Measurements from ENCODE around the gene SDK1. TPM values are rescaled to one million over a fixed set of nuclear protein-coding genes. Genes with fewer than 3 reads are reported as not detected.
A peak's percentile ranks its signal among the peaks of the same experiment; 100 is the strongest.

Gene SDK1
- total and polyA plus RNA-seq, 4 experiments from 2014 or later = 0.06 to 0.26 TPM; not detected in 2

DNA sequence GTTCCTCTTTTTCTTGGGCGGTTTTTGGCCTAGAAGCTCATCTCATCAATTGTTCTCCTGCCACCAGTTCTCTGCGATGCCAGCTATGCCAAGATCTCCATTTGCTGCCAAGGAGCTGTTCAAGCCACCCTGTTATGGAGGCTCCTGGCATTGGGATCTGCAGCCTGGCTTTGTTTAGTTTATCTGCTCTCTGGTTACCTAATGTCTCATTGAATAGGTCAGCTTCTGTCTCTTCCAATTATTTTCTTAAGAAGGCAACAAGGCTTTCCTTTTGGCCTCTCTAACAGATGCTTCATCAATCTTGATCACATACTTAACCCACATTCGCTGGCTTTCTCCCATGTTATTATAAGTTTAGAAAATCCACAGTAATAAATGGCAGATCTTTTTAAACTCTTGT lies 20.6 kb upstream of the SDK1 start:
- Mint-ChIP-seq H3K27ac (no peak overlapping the region), H3K36me3 (no peaks in the 10 kb centered on the region), H3K27me3 (peaks cover 3% of the 10 kb centered on the region in 2 donors), H3K4me3 (no peak overlapping the region), H3K9me3 (peaks cover 0 to 8% (median 0%) of the 10 kb centered on the region in 8 donors), H3K4me1 (peaks cover 0 to 2% (median 0%) of the 10 kb centered on the region in 4 donors)
- no peaks in the 10 kb centered on the region for H3K27me3 ChIP-seq (ENCODE audit: insufficient read depth, low read length)
- ChIA-PET POLR2A (ENCODE audit: partially characterized antibody) (no interaction called here), CTCF (ENCODE audit: partially characterized antibody) (no interaction called here)
- no peak overlapping the region for H3K27ac ChIP-seq (ENCODE audit: low read depth, low read length)
- intact Hi-C loops (cut with micrococcal nuclease) = no loop called here
- no peak for DNase-seq
- H3K4me1 ChIP-seq (ENCODE audit: insufficient read depth, low read length) = no peaks in the 10 kb centered on the region
- no peaks in the 10 kb centered on the region for H3K36me3 ChIP-seq (ENCODE audit: insufficient read depth, low read length)
- no peak overlapping the region for H3K4me3 ChIP-seq (ENCODE audit: low read length in 2 of 2)
- no peaks in the 10 kb centered on the region for H3K9me3 ChIP-seq (ENCODE audit: control insufficient read depth in 1 of 2, low read length in 2 of 2)

GRCh38 chr7:3280946-3281656 lies 20.0 kb upstream of the SDK1 start:
- Histone ChIP-seq H3K27me3 (ENCODE audit: insufficient read depth, low read length) (no peaks in the 10 kb centered on the region), H3K36me3 (ENCODE audit: insufficient read depth, low read length) (no peaks in the 10 kb centered on the region), H3K4me1 (ENCODE audit: insufficient read depth, low read length) (no peaks in the 10 kb centered on the region), H3K4me3 (ENCODE audit: low read length in 2 of 2) (no peak overlapping the region), H3K9me3 (ENCODE audit: control insufficient read depth in 1 of 2, low read length in 2 of 2) (no peaks in the 10 kb centered on the region), H3K27ac (ENCODE audit: low read depth, low read length) (no peak overlapping the region)
- H3K36me3 Mint-ChIP-seq = no peaks in the 10 kb centered on the region
- CTCF ChIA-PET (ENCODE audit: partially characterized antibody) = no interaction called here
- no peak for DNase-seq
- H3K9me3 Mint-ChIP-seq = peaks cover 0 to 5% (median 0%) of the 10 kb centered on the region in 8 donors
- peaks cover 3 to 4% of the 10 kb centered on the region in 2 donors for H3K27me3 Mint-ChIP-seq
- H3K4me3 Mint-ChIP-seq = no peak overlapping the region
- intact Hi-C loops (cut with micrococcal nuclease) = no loop called here
- H3K4me1 Mint-ChIP-seq = peaks cover 0 to 2% (median 0%) of the 10 kb centered on the region in 4 donors
- POLR2A ChIA-PET (ENCODE audit: partially characterized antibody) = no interaction called here
- H3K27ac Mint-ChIP-seq = no peak overlapping the region

- no peak overlapping the region for H3K4me3 ChIP-seq (ENCODE audit: low read length in 2 of 2)
- no peaks in the 10 kb centered on the region for H3K36me3 ChIP-seq (ENCODE audit: insufficient read depth, low read length)
- ChIA-PET CTCF (ENCODE audit: partially characterized antibody) (no interaction called here), POLR2A (ENCODE audit: partially characterized antibody) (no interaction called here)
- intact Hi-C loops (cut with micrococcal nuclease) = no loop called here
- H3K27ac ChIP-seq (ENCODE audit: low read depth, low read length) = no peak overlapping the region
- H3K9me3 Mint-ChIP-seq = peaks cover 0 to 6% (median 0%) of the 10 kb centered on the region in 8 donors
- no peak for DNase-seq
- H3K4me1 ChIP-seq (ENCODE audit: insufficient read depth, low read length) = no peaks in the 10 kb centered on the region
- peaks cover 0 to 2% (median 0%) of the 10 kb centered on the region in 4 donors for H3K4me1 Mint-ChIP-seq
- no peak overlapping the region for H3K4me3 Mint-ChIP-seq
- H3K36me3 Mint-ChIP-seq = no peaks in the 10 kb centered on the region
- no peaks in the 10 kb centered on the region for H3K27me3 ChIP-seq (ENCODE audit: insufficient read depth, low read length)
- no peak overlapping the region for H3K27ac Mint-ChIP-seq
- H3K27me3 Mint-ChIP-seq = peaks cover 3 to 4% of the 10 kb centered on the region in 2 donors
- H3K9me3 ChIP-seq (ENCODE audit: control insufficient read depth in 1 of 2, low read length in 2 of 2) = no peaks in the 10 kb centered on the region
Observed at GRCh38 chr7:3282457-3282856, 18.6 kb upstream of the SDK1 start.

GRCh38 chr7:3283130-3283704 lies 17.8 kb upstream of the SDK1 start:
- H3K27ac ChIP-seq (ENCODE audit: low read depth, low read length) = no peak overlapping the region
- Mint-ChIP-seq H3K27me3 (peaks cover 3 to 4% of the 10 kb centered on the region in 2 donors), H3K4me1 (no peaks in the 10 kb centered on the region), H3K9me3 (peaks cover 0 to 4% (median 0%) of the 10 kb centered on the region in 8 donors), H3K4me3 (no peak overlapping the region), H3K36me3 (no peaks in the 10 kb centered on the region), H3K27ac (peak overlapping the region in 1 of 7 donors; percentile 31)
- no peak for DNase-seq
- intact Hi-C loops (cut with micrococcal nuclease) = no loop called here
- ChIA-PET CTCF (ENCODE audit: partially characterized antibody) (no interaction called here), POLR2A (ENCODE audit: partially characterized antibody) (no interaction called here)
- H3K27me3 ChIP-seq (ENCODE audit: insufficient read depth, low read length) = no peaks in the 10 kb centered on the region
- no peaks in the 10 kb centered on the region for H3K9me3 ChIP-seq (ENCODE audit: control insufficient read depth in 1 of 2, low read length in 2 of 2)
- H3K4me3 ChIP-seq (ENCODE audit: low read length in 2 of 2) = no peak overlapping the region
- no peaks in the 10 kb centered on the region for H3K36me3 ChIP-seq (ENCODE audit: insufficient read depth, low read length)
- no peaks in the 10 kb centered on the region for H3K4me1 ChIP-seq (ENCODE audit: insufficient read depth, low read length)

GRCh38 chr7:3285652-3286051 lies 15.4 kb upstream of the SDK1 start:
- no peak overlapping the region for H3K4me3 ChIP-seq (ENCODE audit: low read length in 2 of 2)
- no peak for DNase-seq
- ChIA-PET POLR2A (ENCODE audit: partially characterized antibody) (no interaction called here), CTCF (ENCODE audit: partially characterized antibody) (no interaction called here)
- H3K36me3 ChIP-seq (ENCODE audit: insufficient read depth, low read length) = no peaks in the 10 kb centered on the region
- no peaks in the 10 kb centered on the region for H3K9me3 ChIP-seq (ENCODE audit: control insufficient read depth in 1 of 2, low read length in 2 of 2)
- H3K27ac ChIP-seq (ENCODE audit: low read depth, low read length) = no peak overlapping the region
- no peaks in the 10 kb centered on the region for H3K4me1 ChIP-seq (ENCODE audit: insufficient read depth, low read length)
- no peak overlapping the region for H3K4me3 Mint-ChIP-seq
- H3K27ac Mint-ChIP-seq = no peak overlapping the region
- H3K36me3 Mint-ChIP-seq = no peaks in the 10 kb centered on the region
- no peaks in the 10 kb centered on the region for H3K27me3 ChIP-seq (ENCODE audit: insufficient read depth, low read length)
- peaks cover 0 to 6% (median 0%) of the 10 kb centered on the region in 8 donors for H3K9me3 Mint-ChIP-seq
- no peaks in the 10 kb centered on the region for H3K4me1 Mint-ChIP-seq
- peaks cover 3 to 4% of the 10 kb centered on the region in 2 donors for H3K27me3 Mint-ChIP-seq
- intact Hi-C loops (cut with micrococcal nuclease) = no loop called here

- no peaks in the 10 kb centered on the region for H3K27me3 ChIP-seq (ENCODE audit: insufficient read depth, low read length)
- ChIA-PET POLR2A (ENCODE audit: partially characterized antibody) (interaction anchor here (0.9 kb wide), 1 partner anchor 11 kb away, joined by 3 read pairs; the partner anchor contains the start of gene SDK1), CTCF (ENCODE audit: partially characterized antibody) (interaction anchor here (0.9 kb wide), 2 partner anchors 10 to 383 kb away, joined by 4 to 5 read pairs; no protein-coding TSS in a partner anchor)
- H3K36me3 Mint-ChIP-seq = no peaks in the 10 kb centered on the region
- no peaks in the 10 kb centered on the region for H3K36me3 ChIP-seq (ENCODE audit: insufficient read depth, low read length)
- no peaks in the 10 kb centered on the region for H3K4me1 Mint-ChIP-seq
- no peaks in the 10 kb centered on the region for H3K9me3 ChIP-seq (ENCODE audit: control insufficient read depth in 1 of 2, low read length in 2 of 2)
- no peak overlapping the region for H3K4me3 ChIP-seq (ENCODE audit: low read length in 2 of 2)
- H3K4me1 ChIP-seq (ENCODE audit: insufficient read depth, low read length) = no peaks in the 10 kb centered on the region
- no peak for DNase-seq
- no peak overlapping the region for H3K4me3 Mint-ChIP-seq
- intact Hi-C loops (cut with micrococcal nuclease) = no loop called here
- H3K9me3 Mint-ChIP-seq = peaks cover 0 to 6% (median 0%) of the 10 kb centered on the region in 8 donors
- H3K27ac Mint-ChIP-seq = no peak overlapping the region
- no peak overlapping the region for H3K27ac ChIP-seq (ENCODE audit: low read depth, low read length)
- H3K27me3 Mint-ChIP-seq = peaks cover 12 to 15% of the 10 kb centered on the region in 2 donors
Observed at GRCh38 chr7:3289996-3290395, 11.1 kb upstream of the SDK1 start.

DNA sequence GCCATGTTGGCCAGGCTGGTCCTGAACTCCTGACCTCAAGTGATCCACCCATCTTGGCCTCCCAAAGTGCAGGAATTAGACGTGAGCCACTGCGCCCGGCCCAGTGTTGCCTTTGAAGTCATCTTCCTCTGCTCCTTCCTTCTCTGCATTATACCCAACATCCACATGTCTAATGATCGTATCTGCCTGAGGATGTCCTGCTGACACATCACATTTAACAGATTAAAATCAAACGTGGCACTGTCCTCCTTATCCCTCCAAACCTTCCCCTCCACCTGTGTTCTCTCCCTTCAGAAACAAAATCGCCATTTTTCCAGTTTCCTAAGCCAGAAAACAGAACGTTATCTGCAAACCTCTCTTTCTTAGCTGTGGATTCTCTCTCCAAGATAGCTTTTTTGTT lies 8.4 kb upstream of the SDK1 start:
- no peak overlapping the region for H3K27ac ChIP-seq (ENCODE audit: low read depth, low read length)
- ChIA-PET CTCF (ENCODE audit: partially characterized antibody) (no interaction called here), POLR2A (ENCODE audit: partially characterized antibody) (no interaction called here)
- Mint-ChIP-seq H3K9me3 (peaks cover 0 to 4% (median 0%) of the 10 kb centered on the region in 8 donors), H3K36me3 (no peaks in the 10 kb centered on the region), H3K4me1 (no peaks in the 10 kb centered on the region), H3K4me3 (no peak overlapping the region), H3K27me3 (peaks cover 12 to 17% of the 10 kb centered on the region in 2 donors), H3K27ac (no peak overlapping the region)
- no peaks in the 10 kb centered on the region for H3K9me3 ChIP-seq (ENCODE audit: control insufficient read depth in 1 of 2, low read length in 2 of 2)
- no peak for DNase-seq
- no peaks in the 10 kb centered on the region for H3K4me1 ChIP-seq (ENCODE audit: insufficient read depth, low read length)
- no peak overlapping the region for H3K4me3 ChIP-seq (ENCODE audit: low read length in 2 of 2)
- intact Hi-C loops (cut with micrococcal nuclease) = no loop called here
- H3K27me3 ChIP-seq (ENCODE audit: insufficient read depth, low read length) = no peaks in the 10 kb centered on the region
- H3K36me3 ChIP-seq (ENCODE audit: insufficient read depth, low read length) = no peaks in the 10 kb centered on the region

Measured in CD4-positive, alpha-beta memory T cell (primary cell).